COLO829 (cell line): ENCODE measurements around the gene LIPN.

Experiments used
- DNase-seq: peaks from one replicate; pipeline ENCODE4 v3.0.0; 2012; ENCODE audit warnings: low spot score

LIPN gene

DNA sequence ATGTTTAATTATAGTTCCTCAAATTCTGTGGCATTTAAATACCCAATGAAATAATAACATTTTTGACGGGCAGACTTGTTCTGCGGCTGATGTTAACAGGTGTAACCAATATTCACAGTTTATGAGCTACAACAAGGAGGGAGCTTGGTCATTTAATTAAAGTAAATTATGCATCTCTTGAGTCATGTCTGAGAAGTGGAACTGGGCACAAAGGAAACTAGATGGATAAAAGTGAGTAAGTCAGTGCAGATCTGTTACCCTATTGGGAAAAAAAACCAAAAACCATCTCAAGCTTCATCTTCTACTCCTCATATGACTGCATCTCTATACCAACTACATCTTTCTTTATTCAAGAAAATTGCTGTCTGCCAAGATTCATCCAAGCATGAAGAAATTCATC, 67.9 kb downstream of the LIPN start:
- no peak for DNase-seq

DNA sequence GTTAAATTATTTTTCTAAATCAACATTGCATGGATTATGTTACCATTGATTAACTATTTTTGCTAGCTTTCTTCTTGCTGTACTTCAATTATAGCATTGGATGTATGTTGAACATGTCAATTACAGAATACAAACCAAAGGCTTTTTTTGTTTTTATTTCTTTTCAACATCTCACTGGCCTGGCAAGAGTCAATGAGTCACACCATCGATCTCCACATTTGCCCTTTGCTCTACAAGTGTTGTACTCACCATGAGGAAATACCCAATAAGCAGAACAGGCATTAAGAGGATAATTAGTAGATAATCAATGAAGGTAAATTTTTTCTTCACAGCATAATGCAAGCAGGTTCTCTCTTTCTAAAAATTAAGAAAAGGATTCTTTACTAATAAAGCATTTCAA, 68.5 kb downstream of the LIPN start:
- DNase-seq: no peak
